ENCODE data around the gene ELL3.
"Not testable (repeated sequence)": the region's sequence is repeated elsewhere in the genome, so short reads cannot be mapped to it uniquely, and the experiment has no call there.

Gene ELL3, protein sequence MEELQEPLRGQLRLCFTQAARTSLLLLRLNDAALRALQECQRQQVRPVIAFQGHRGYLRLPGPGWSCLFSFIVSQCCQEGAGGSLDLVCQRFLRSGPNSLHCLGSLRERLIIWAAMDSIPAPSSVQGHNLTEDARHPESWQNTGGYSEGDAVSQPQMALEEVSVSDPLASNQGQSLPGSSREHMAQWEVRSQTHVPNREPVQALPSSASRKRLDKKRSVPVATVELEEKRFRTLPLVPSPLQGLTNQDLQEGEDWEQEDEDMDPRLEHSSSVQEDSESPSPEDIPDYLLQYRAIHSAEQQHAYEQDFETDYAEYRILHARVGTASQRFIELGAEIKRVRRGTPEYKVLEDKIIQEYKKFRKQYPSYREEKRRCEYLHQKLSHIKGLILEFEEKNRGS

DNA sequence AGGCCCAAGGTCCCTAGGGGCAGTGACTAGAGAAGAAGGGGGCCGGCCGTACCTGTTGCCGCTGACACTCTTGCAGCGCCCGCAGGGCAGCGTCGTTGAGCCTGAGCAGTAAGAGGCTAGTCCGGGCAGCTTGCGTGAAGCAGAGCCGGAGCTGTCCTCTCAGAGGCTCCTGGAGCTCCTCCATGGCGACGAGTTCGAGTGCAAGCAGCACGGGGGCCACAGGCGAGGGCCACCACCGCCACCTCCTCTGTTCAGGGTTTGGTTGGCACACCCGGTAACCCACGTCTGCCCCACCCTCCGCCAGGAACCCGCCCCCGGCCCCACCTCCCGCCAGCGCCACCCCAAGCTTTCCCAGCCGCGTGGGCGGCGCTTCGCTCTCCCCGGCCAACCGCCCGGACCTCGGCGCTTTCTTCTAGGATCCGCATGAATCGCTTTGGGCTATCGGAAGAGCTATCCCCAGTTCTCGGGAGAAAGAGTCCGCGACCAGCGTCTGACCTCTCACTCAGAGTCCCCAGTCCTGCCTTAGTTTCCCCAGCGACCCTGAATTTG, at the start of gene ELL3:
Gene ELL3 (minus strand): TSS at position 249 of the 549 bp plus-strand sequence. CDS start 65 bp downstream, at position 184.
- no peak for DNase-seq (ENCODE audit: low read depth in 2 of 2)

DNA sequence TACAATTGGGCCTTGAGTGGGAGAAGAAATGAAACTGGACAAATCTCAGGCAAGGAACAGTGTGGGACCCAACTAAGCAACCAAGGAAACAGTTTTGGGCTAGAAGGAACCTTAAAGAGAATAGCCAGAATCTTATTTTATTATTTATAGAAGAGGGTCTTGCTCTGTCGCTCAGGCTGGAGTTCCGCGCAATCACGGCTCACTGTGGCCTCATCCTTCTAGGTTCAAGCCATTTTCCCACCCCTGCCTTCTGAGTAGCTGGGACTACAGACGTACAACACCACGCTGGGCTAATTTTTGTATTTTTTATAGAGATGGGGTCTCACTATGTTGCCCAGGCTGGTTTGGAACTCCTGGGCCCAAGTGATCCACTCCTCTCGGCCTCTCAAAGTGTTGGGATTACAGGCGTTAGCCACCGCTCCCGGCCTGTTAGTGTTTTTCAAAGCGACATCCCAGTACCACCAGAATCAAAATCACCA, 49.3 kb upstream of the ELL3 start:
- no peak for DNase-seq (ENCODE audit: low read depth in 2 of 2)

DNA sequence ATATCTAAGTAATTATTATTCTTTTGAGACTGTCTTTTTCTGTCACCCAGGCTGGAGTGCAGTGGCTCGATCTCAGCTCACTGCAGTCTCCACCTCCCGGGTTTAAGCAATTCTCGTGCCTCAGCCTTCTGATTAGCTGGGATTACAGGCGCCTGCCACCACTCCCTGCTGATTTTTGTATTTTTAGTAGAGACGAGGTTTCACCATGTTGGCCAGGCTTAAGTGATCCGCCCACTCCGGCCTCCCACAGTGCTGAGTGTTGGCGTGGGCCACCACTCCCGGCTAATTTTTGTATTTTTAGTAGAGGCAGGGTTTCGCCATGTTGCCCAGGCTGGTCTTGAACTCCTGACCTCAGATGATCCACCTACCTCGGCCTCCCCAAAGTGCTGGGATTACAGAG, 48.5 kb upstream of the ELL3 start:
- not testable (repeated sequence) for DNase-seq (ENCODE audit: low read depth in 2 of 2)

GRCh38 chr15:43824302-43825246, 47.8 kb upstream of the ELL3 start, which contains the start of gene MFAP1:
Gene MFAP1 (minus strand): TSS chr15:43824690. CDS start chr15:43824569, 121 bp downstream.
- peak; percentile 92 for DNase-seq (ENCODE audit: low read depth in 2 of 2)

GRCh38 chr15:43821505-43821904, 44.7 kb upstream of the ELL3 start:
- no peak for DNase-seq (ENCODE audit: low read depth in 2 of 2)

GRCh38 chr15:43815064-43815463, 38.3 kb upstream of the ELL3 start:
- DNase-seq (ENCODE audit: low read depth in 2 of 2) = not testable (repeated sequence)

- DNase-seq (ENCODE audit: low read depth in 2 of 2) = no peak
Observed at GRCh38 chr15:43808960-43809678, 32.4 kb upstream of the ELL3 start.

- DNase-seq (ENCODE audit: low read depth in 2 of 2) = no peak
Observed at GRCh38 chr15:43808435-43808950, 31.7 kb upstream of the ELL3 start.

GRCh38 chr15:43802676-43803075, 25.9 kb upstream of the ELL3 start:
- not testable (repeated sequence) for DNase-seq (ENCODE audit: low read depth in 2 of 2)

DNA sequence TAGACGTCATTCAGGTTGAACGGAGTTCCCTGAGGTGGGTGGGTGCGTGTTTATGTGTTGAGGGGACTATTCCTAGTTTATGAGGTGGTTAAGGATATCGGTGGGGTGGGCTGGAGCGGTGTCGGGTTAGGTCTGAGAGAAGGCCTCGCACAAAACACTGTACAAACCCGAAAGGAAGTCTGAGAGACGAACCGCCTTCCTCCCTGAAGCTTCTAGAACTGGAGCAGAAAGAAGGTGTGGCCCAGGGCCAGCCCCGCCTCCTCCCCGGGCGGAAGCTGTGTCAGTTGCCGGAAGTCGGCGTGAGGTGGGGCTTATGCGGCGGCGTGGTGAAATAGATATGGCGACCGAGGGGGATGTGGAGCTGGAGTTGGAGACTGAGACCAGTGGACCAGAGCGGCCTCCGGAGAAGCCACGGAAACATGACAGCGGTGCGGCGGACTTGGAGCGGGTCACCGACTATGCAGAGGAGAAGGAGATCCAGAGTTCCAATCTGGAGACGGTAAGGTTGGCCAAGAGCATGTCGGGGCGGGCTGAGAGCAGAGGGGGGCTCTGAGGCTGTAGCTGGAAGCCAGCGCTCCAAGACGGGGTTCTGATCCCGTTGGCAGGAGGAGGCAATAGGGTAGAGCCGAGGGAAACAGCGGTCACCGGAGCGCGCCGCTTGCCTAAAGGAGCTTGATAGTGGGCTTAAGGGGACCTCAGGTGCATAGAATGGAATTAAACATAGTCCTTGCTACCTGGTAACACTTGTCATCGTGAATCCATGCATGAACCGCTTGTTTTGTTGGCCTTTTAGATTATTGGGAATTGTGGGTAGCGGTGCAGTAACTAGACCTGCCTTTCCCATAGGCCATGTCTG, 23.7 kb upstream of the ELL3 start, which contains the start of gene HYPK:
Gene HYPK (plus strand): TSS at position 314 of the 856 bp plus-strand sequence. CDS start 24 bp downstream, at position 338.
- peak; percentile 53 to 55 for DNase-seq (ENCODE audit: low read depth in 2 of 2)

- DNase-seq (ENCODE audit: low read depth in 2 of 2) = no peak
Observed at GRCh38 chr15:43799945-43800285, 23.1 kb upstream of the ELL3 start, which contains the start of gene SERINC4. Gene SERINC4 (minus strand): TSS chr15:43800220. CDS start chr15:43799986, 234 bp downstream.

GRCh38 chr15:43799209-43799944, 22.6 kb upstream of the ELL3 start:
- DNase-seq (ENCODE audit: low read depth in 2 of 2) = no peak

DNA sequence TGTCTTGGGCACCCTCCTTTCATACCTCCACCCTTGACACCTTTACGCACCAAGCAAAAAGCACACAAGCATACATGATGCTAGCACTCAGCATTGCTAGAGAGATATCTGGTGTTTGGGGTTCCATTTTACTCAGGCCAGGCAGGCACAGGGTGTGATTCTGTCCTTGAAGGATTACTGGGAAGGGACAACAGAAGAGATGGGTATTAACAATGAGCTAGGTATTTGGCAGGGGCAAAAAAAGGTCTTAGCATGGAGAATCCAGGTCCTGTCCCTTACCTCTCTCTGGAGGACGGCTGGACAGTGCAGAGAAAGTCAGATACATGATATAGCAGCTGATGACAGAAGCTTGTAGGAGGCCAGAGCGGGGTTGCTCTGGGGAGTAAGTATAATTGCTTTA, 19.8 kb upstream of the ELL3 start:
- DNase-seq (ENCODE audit: low read depth in 2 of 2) = no peak

DNA sequence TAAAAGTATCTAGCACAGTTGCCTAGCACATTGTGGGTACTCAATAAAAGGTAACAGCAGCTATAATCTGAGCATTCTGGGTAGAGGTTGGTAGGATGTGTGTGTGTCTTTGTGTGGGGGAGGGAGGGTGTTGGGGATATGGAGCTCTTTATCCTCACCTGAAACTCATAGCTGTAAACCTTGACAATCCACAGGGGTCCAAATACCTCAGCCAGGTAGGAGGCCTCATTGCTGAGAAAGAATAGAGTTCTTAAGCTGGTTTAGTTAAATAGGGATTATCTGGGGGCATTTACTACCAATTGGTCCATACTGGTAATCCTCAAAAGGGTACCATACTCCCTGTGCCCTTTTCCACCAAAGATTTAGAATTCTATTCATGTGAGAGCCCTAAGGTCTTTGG, 19.2 kb upstream of the ELL3 start:
- no peak for DNase-seq (ENCODE audit: low read depth in 2 of 2)

- DNase-seq (ENCODE audit: low read depth in 2 of 2) = no peak
Observed at GRCh38 chr15:43795197-43795596, 18.4 kb upstream of the ELL3 start.

- DNase-seq (ENCODE audit: low read depth in 2 of 2) = no peak
Observed at GRCh38 chr15:43794269-43795037, 17.7 kb upstream of the ELL3 start.

DNA sequence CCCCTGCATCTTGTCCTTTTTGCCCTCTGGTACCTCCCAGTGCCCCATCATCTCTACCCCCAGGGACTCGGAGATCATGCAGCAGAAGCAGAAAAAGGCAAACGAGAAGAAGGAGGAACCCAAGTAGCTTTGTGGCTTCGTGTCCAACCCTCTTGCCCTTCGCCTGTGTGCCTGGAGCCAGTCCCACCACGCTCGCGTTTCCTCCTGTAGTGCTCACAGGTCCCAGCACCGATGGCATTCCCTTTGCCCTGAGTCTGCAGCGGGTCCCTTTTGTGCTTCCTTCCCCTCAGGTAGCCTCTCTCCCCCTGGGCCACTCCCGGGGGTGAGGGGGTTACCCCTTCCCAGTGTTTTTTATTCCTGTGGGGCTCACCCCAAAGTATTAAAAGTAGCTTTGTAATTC, 16.9 kb upstream of the ELL3 start:
- no peak for DNase-seq (ENCODE audit: low read depth in 2 of 2)

GRCh38 chr15:43792761-43793476, 16.2 kb upstream of the ELL3 start:
- no peak for DNase-seq (ENCODE audit: low read depth in 2 of 2)
